Progenitor cell of endocrine pancreas (in vitro differentiated cells): ENCODE results near the gene PRR5L. TPM values are rescaled to one million over a fixed set of nuclear protein-coding genes. Genes with fewer than 3 reads are reported as not detected.

Experiments used
- DNase-seq: peaks from one replicate; pipeline ENCODE4 v3.0.0; 2021; ENCODE audit warnings: low spot score; ENCODE audit not compliant: unreplicated experiment
- H3K27ac Mint-ChIP-seq: 2 replicates; pipeline ENCODE4 v1.8.0; 2021; ENCODE audit warnings: mild to moderate bottlenecking, moderate library complexity, mixed read lengths
- H3K27me3 Mint-ChIP-seq: 2 replicates; pipeline ENCODE4 v1.8.0; 2021; ENCODE audit warnings: mixed read lengths
- H3K36me3 Mint-ChIP-seq: 2 replicates; pipeline ENCODE4 v1.8.0; 2022; ENCODE audit warnings: mixed read lengths; ENCODE audit not compliant: insufficient read depth
- H3K4me1 Mint-ChIP-seq: 2 replicates; pipeline ENCODE4 v1.8.0; 2021; ENCODE audit warnings: low read depth, mixed read lengths
- H3K4me3 Mint-ChIP-seq: 2 replicates; pipeline ENCODE4 v1.8.0; 2021; ENCODE audit warnings: low read depth, mild to moderate bottlenecking, moderate library complexity, mixed read lengths
- H3K9me3 Mint-ChIP-seq: 2 replicates; pipeline ENCODE4 v1.8.0; 2021; ENCODE audit warnings: low read depth, mixed read lengths
- CTCF ChIP-seq: fragments of 200-600 bp; sonication (generic); IDR thresholded peaks from one replicate; pipeline ENCODE4 v1.5.0; 2021; ENCODE audit warnings: antibody characterized with exemption, mild to moderate bottlenecking; ENCODE audit not compliant: unreplicated experiment
- total RNA-seq: library from RNA; stranded (reverse); gene quantifications from 2 replicates; pipeline ENCODE4 v1.2.1, GENCODE V29; 2021

The PRR5L gene
- total RNA-seq, 1 donor from 2014 or later = 1.7 TPM

- no peak overlapping the region for H3K27ac Mint-ChIP-seq
- H3K4me1 Mint-ChIP-seq = no peaks in the 10 kb centered on the region
- H3K36me3 Mint-ChIP-seq = no peaks in the 10 kb centered on the region
- H3K4me3 Mint-ChIP-seq = no peak overlapping the region
- TF ChIP-seq CTCF = no peak
- peaks cover 11% of the 10 kb centered on the region for H3K27me3 Mint-ChIP-seq
- no peaks in the 10 kb centered on the region for H3K9me3 Mint-ChIP-seq
- no peak for DNase-seq
Observed at GRCh38 chr11:36390963-36391471, 94.9 kb downstream of the PRR5L start.

GRCh38 chr11:36392196-36392595 lies 96.1 kb downstream of the PRR5L start:
- Mint-ChIP-seq H3K27ac (no peak overlapping the region), H3K4me1 (no peaks in the 10 kb centered on the region), H3K9me3 (no peaks in the 10 kb centered on the region), H3K4me3 (no peak overlapping the region), H3K27me3 (peaks cover 7% of the 10 kb centered on the region), H3K36me3 (no peaks in the 10 kb centered on the region)
- TF ChIP-seq CTCF = no peak
- DNase-seq = no peak

GRCh38 chr11:36394056-36394455 lies 98.0 kb downstream of the PRR5L start:
- no peaks in the 10 kb centered on the region for H3K9me3 Mint-ChIP-seq
- no peaks in the 10 kb centered on the region for H3K36me3 Mint-ChIP-seq
- no peak for DNase-seq
- TF ChIP-seq CTCF = no peak
- no peak overlapping the region for H3K4me3 Mint-ChIP-seq
- no peaks in the 10 kb centered on the region for H3K4me1 Mint-ChIP-seq
- no peak overlapping the region for H3K27ac Mint-ChIP-seq
- peaks cover 7% of the 10 kb centered on the region for H3K27me3 Mint-ChIP-seq

GRCh38 chr11:36394926-36395325 lies 98.8 kb downstream of the PRR5L start:
- no peak for TF ChIP-seq CTCF
- Mint-ChIP-seq H3K27ac (no peak overlapping the region), H3K27me3 (peaks cover 7% of the 10 kb centered on the region), H3K36me3 (no peaks in the 10 kb centered on the region), H3K4me3 (no peak overlapping the region), H3K4me1 (no peaks in the 10 kb centered on the region), H3K9me3 (no peaks in the 10 kb centered on the region)
- no peak for DNase-seq

- no peak overlapping the region for H3K27ac Mint-ChIP-seq
- no peaks in the 10 kb centered on the region for H3K36me3 Mint-ChIP-seq
- no peak for DNase-seq
- no peak overlapping the region for H3K4me3 Mint-ChIP-seq
- no peaks in the 10 kb centered on the region for H3K4me1 Mint-ChIP-seq
- H3K9me3 Mint-ChIP-seq = no peaks in the 10 kb centered on the region
- peaks cover 7% of the 10 kb centered on the region for H3K27me3 Mint-ChIP-seq
- no peak for TF ChIP-seq CTCF
Observed at GRCh38 chr11:36395978-36396736, 100.1 kb downstream of the PRR5L start.
